ENCODE results near the gene RAB5IF. TPM values are rescaled to one million over a fixed set of nuclear protein-coding genes. Genes with fewer than 3 reads are reported as not detected.

RAB5IF gene
- total RNA-seq, 1 experiment from 2014 or later = 150 TPM

GRCh38 chr20:36655004-36655403 lies 49.4 kb downstream of the RAB5IF start:
- ChIA-PET CTCF (no interaction called here), POLR2A (ENCODE audit: low non-redundant PET) (no interaction called here)
- DNase-seq (ENCODE audit: low spot score) = no peak
- BruUV-seq (replicated peaks) = no TSS peak
- Histone ChIP-seq H3K36me3 (ENCODE audit: insufficient read depth, low read length, poor library complexity, severe bottlenecking) (no peaks in the 10 kb centered on the region), H3K9me3 (ENCODE audit: low read depth, low read length, poor library complexity, severe bottlenecking) (no peaks in the 10 kb centered on the region), H3K4me3 (ENCODE audit: low read depth, low read length, poor library complexity, severe bottlenecking) (no peak overlapping the region), H3K4me1 (ENCODE audit: insufficient read depth, low read length, poor library complexity, severe bottlenecking) (no peaks in the 10 kb centered on the region), H3K27me3 (replicated peaks; ENCODE audit: insufficient read depth, low read depth, low read length, poor library complexity) (no peaks in the 10 kb centered on the region), H3K27ac (ENCODE audit: low read depth, low read length, poor library complexity, severe bottlenecking) (no peak overlapping the region)
- intact Hi-C loops (cut with micrococcal nuclease; ENCODE audit: unreplicated experiment) = no loop called here
- no peak for TF ChIP-seq CTCF (conservative IDR thresholded peaks at IDR 0.05; ENCODE audit: low read depth, low read length)
- TF ChIP-seq EZH2 (IDR thresholded peaks at IDR 0.05; ENCODE audit: borderline replicate concordance, low read depth, low read length, poor library complexity, severe bottlenecking) = no peak

- no peaks in the 10 kb centered on the region for H3K4me1 ChIP-seq (ENCODE audit: insufficient read depth, low read length, poor library complexity, severe bottlenecking)
- no peak overlapping the region for H3K27ac ChIP-seq (ENCODE audit: low read depth, low read length, poor library complexity, severe bottlenecking)
- no peak for DNase-seq (ENCODE audit: low spot score)
- no TSS peak for BruUV-seq (replicated peaks)
- CTCF ChIA-PET = no interaction called here
- intact Hi-C loops (cut with micrococcal nuclease; ENCODE audit: unreplicated experiment) = no loop called here
- H3K4me3 ChIP-seq (ENCODE audit: low read depth, low read length, poor library complexity, severe bottlenecking) = no peak overlapping the region
- POLR2A ChIA-PET (ENCODE audit: low non-redundant PET) = no interaction called here
- TF ChIP-seq EZH2 (IDR thresholded peaks at IDR 0.05; ENCODE audit: borderline replicate concordance, low read depth, low read length, poor library complexity, severe bottlenecking) (no peak), CTCF (conservative IDR thresholded peaks at IDR 0.05; ENCODE audit: low read depth, low read length) (no peak)
- H3K9me3 ChIP-seq (ENCODE audit: low read depth, low read length, poor library complexity, severe bottlenecking) = no peaks in the 10 kb centered on the region
- H3K27me3 ChIP-seq (replicated peaks; ENCODE audit: insufficient read depth, low read depth, low read length, poor library complexity) = no peaks in the 10 kb centered on the region
- no peaks in the 10 kb centered on the region for H3K36me3 ChIP-seq (ENCODE audit: insufficient read depth, low read length, poor library complexity, severe bottlenecking)
These were observed 51.2 kb downstream of the RAB5IF start for GRCh38 chr20:36656733-36657132.

- CTCF ChIA-PET = no interaction called here
- no TSS peak for BruUV-seq (replicated peaks)
- no peak overlapping the region for H3K4me3 ChIP-seq (ENCODE audit: low read depth, low read length, poor library complexity, severe bottlenecking)
- POLR2A ChIA-PET (ENCODE audit: low non-redundant PET) = no interaction called here
- H3K9me3 ChIP-seq (ENCODE audit: low read depth, low read length, poor library complexity, severe bottlenecking) = no peaks in the 10 kb centered on the region
- intact Hi-C loops (cut with micrococcal nuclease; ENCODE audit: unreplicated experiment) = no loop called here
- TF ChIP-seq CTCF (conservative IDR thresholded peaks at IDR 0.05; ENCODE audit: low read depth, low read length) (no peak), EZH2 (IDR thresholded peaks at IDR 0.05; ENCODE audit: borderline replicate concordance, low read depth, low read length, poor library complexity, severe bottlenecking) (no peak)
- H3K27me3 ChIP-seq (replicated peaks; ENCODE audit: insufficient read depth, low read depth, low read length, poor library complexity) = no peaks in the 10 kb centered on the region
- no peak overlapping the region for H3K27ac ChIP-seq (ENCODE audit: low read depth, low read length, poor library complexity, severe bottlenecking)
- no peak for DNase-seq (ENCODE audit: low spot score)
- no peaks in the 10 kb centered on the region for H3K4me1 ChIP-seq (ENCODE audit: insufficient read depth, low read length, poor library complexity, severe bottlenecking)
- no peaks in the 10 kb centered on the region for H3K36me3 ChIP-seq (ENCODE audit: insufficient read depth, low read length, poor library complexity, severe bottlenecking)
These were observed 52.7 kb downstream of the RAB5IF start for GRCh38 chr20:36658300-36658699.

Other genes starting within 250 kb of the RAB5IF start
- gene MYL9, start 64.3 kb upstream of the RAB5IF start, total RNA-seq (2021) = 0.11 TPM in 1 of 2 replicates, not detected in the other
- gene TGIF2, start 32.2 kb upstream of the RAB5IF start, total RNA-seq (2021) = 54.9 and 59.0 TPM in 2 replicates
- gene SLA2, start 40.4 kb downstream of the RAB5IF start, total RNA-seq (2021) = 0.13 TPM in 1 of 2 replicates, not detected in the other
- 17.6 and 23.2 TPM in 2 replicates for gene NDRG3, start 140.3 kb downstream of the RAB5IF start, total RNA-seq (2021)
- 40.8 and 42.4 TPM in 2 replicates for gene DSN1, start 168.0 kb downstream of the RAB5IF start, total RNA-seq (2021)

Data from A673 (cell line).